Myocyte (in vitro differentiated cells): ENCODE data around the gene CHI3L1. TPM values are rescaled to one million over a fixed set of nuclear protein-coding genes. Genes with fewer than 3 reads are reported as not detected.
"Not testable (repeated sequence)": the region's sequence is repeated elsewhere in the genome, so short reads cannot be mapped to it uniquely, and the experiment has no call there.

Experiments
- DNase-seq: peaks from one replicate; pipeline ENCODE4 v3.0.0-alpha.2; 2012; ENCODE audit warnings: low read depth
- polyA plus RNA-seq: library from polyadenylated mRNA; unstranded; fragments of >200 nt; gene quantifications from one replicate; pipeline ENCODE4 v1.2.1, GENCODE V29; 2012; ENCODE audit warnings: missing spikeins
- total RNA-seq: library from RNA; depleted of rRNA; stranded (reverse); fragments of >200 nt; gene quantifications from 2 replicates; pipeline ENCODE4 v1.2.3, GENCODE V29; 2014

CHI3L1 gene
- total RNA-seq: 0.37 and 1.2 TPM in 2 replicates
- polyA plus RNA-seq: 9.1 TPM

DNA sequence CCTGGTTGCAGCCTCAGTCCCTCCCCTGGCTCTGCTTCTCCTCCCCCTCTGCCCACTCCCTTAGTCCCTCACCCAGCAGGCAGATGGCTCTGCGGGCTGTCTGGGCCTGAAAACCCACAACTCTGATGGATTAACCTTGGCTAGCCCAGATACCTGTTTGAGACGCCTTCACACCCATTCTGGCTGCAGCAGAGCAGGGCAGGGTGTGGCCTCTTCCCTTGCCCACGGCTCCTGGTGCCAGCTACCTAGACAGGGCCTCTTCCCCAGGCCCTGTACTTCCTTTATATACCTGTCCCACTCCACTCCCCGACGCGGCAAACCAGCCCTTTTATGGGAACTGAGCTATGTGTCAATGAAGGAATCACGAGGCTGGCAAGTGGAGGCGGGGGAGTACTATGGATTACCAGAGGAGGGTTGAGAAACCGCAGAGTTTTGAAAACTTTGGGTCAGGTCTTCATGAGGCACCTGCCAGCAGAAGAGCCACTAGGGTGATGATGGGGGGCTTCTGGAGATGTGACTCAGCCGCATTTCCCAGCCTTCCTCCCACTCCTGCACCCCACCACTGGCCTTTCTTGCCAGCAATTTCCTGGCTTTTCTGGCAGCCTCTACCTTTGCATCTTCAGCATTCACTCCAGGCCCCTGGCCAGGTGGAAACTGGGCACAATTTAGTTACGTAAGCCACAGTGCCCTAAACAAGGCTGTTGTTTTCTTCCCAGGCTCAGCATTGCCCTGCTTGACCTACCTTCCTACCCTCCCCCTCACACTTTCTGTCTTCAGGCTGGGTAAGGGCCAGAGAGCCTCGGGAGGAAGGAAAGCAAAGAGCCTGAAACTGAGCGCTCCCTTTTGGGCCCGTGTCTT lies at the start of gene CHI3L1:
Gene CHI3L1 (minus strand): TSS at position 259 of the 858 bp plus-strand sequence. CDS start 81 bp downstream, at position 178.
- DNase-seq: no peak

DNA sequence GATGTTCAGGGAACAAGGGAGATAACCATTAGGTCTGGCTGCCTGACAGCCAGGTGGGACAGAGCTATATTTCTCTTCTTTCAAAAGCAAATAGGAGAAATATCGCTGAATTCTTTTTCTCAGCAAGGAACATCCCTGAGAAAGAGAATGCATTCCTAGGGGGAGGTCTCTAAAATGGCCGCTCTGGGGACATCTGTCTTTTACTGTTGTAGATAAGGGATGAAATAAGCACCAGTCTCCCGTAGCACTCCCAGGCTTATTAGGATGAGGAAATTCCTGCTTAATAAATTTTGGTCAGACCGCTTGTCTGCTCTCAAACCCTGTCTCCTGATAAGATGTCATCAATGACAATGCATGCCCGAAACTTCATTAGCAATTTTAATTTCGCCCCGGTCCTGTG lies 48.4 kb upstream of the CHI3L1 start:
- DNase-seq: not testable (repeated sequence)

DNA sequence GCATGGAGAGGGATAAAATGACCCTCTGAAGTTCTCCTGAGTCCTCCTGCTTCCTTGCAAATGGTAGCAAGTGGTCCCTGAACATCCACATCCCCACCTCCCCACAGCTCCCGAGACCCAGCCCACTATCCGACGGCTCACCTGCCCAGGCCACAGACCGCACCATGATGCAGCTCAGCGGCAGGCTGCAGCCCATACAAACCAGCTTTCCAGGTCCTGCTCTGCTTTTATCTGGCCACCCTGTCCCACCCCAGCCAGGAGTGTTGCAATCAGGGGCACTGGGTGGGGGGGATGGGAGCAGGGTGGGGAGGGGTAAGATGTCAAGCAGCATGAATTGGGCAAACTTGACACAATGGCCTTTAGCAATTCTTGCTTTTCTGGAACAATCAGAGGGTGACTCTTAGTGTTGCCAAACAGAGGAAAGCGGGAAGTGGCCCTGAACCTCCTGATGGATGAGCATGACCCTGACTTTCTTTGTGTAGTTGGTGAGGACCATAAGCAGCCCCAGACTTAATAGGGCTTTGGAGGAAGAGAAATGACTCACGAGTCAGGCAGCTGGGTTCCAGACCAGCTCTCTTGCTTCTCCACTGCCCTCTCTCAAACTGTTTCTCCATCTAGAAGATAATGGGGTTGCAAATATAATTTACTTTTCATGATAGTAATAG lies 43.1 kb upstream of the CHI3L1 start, which contains the start of gene CHIT1:
Gene CHIT1 (minus strand): TSS at position 203 of the 665 bp plus-strand sequence. CDS start 37 bp downstream, at position 166.
- DNase-seq: peak; percentile 21

DNA sequence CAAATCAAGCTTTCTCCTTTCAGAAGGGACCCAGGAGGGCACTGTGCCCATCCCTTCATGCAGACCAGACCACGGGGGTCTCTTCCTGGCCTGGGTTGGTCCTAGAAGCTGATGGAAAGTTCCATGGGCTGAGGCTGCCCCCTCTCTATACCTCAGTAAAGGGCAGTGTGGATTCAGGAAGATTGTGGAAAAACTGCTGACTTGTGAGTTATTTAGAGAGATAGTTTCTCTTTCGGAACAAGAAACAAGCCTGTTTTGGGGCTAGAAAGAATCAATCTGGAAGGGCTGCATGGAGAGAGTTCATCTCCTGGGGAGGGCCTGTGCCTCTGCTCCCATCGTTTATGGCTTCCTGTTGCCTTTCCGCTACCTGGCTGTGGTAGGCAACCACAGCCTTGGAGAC lies 42.2 kb upstream of the CHI3L1 start:
- DNase-seq: no peak

DNA sequence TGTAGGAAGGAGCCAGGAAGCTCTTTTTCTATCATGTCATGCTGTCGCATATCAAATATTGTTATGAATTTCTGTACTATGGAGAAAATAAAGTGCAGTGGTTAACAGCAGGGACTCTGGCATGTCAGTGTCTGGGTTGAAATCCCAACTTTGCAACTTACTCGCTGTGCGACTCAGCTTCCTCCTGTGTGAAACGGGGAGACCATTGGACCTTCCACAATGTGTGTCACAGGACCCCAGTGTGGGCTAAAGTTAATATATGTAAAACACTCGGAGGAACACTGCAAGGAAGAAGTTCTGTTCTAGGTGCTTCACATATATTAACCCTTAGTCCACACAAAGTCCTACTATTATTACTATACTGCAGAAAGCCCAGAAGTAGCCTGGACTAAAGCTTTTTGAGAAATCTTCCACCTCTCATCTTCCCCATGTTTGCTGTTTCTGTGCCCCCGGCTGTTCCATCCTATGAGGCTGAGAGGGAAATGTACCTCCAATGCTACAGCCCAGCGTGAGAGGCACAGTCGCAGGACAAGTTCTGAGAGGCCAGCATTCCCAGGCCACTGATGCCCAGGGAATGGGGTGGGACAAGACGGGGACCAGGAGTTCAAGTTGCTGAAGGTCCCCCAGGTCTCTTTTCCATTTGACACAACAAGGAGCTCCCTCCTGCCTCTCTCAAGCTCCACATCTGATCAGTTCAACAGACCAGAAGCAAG lies 41.0 kb upstream of the CHI3L1 start:
- no peak for DNase-seq

DNA sequence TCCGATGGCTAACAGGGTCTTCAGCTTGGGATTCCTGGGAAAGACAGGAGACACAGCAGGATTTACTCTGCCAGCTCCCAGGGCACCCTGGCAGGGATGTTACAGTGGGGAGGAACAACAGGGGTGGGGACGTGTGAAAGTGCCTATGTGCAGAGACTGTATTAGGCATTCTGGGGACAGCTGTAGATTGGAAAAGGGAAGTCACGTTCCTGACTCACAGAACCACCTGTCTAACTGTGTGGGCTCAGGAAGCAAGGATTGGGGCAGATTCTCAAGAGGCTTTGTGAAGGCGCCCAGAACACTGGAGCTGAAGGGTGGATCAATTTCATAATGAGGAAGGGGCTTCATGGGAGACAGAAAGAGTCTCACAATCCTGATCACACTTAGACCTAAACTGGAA lies 38.6 kb upstream of the CHI3L1 start:
- DNase-seq: peak; percentile 80

DNA sequence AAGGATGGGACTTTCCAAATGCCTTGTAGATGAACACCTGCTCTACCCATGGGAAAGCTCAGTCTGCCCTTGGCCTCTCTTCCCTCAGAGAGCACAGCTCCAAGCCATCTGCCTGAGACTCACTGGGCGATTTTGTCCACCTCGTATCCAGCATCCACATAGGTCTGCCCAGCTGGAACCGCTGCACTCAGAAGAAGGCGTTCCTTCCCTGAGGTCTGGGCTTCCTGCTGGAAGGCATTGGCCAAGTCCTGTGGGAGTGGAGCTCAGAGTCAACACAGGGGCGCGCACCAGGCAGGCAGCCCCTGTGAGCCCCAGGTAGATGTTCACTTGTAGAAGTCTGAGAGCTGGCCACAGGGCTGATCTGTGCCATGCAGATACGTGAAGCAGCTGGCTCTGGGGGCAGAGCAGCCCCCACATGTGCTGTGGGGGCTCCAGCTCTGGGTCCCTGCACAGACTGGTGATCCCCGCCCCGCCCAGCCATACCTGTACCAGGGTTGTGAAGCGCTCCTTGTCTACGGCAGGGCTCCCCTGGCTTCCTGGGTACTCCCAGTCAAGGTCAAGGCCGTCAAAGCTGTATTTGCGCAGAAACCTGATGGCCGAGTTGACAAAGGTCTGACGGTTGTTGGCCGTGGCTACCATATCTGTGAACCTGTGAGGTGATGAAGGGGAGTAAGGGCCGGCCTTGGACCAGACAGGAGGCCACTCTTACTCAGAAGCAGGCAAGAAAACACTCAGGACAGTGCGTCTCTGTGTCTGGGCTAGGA lies 36.7 kb upstream of the CHI3L1 start:
- peak; percentile 29 for DNase-seq

DNA sequence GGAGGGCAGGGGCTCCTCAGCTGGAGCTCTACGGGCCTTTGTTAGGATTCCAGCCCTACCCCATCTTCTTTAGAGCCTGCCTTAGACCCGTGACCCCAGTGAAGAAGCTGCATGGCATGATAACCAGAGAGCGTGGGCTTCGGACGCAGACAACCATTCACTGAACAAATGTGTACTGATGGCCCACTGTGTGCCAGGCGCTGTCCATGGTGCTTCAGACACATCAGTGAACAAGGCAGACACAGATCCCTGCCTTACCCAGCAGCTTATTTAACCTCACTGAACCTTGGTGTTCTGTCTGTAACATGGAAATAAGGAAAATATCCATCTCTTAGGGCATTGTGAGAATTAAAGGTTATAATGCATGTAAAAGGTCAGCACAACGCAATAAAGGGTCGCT lies 33.4 kb upstream of the CHI3L1 start:
- DNase-seq: no peak

DNA sequence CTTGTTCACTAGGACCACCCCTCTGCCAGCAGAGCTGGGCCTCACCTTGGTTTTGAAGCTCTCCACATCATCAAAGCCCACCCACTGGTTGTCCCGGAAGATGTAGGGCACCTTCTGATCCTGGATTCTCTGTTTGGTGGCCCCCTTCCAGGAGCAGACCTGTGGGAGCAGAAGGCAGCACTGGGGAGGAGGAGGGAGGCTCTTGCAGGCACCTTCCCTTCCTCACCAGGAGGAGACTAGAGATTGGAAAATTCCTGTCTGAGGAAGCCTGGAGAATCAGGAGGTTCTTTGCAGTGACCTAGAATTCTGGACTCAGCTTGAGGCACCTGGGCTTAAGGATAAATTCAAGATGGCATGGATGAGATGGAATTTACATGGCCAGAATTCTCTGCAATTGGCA lies 32.7 kb upstream of the CHI3L1 start:
- no peak for DNase-seq

DNA sequence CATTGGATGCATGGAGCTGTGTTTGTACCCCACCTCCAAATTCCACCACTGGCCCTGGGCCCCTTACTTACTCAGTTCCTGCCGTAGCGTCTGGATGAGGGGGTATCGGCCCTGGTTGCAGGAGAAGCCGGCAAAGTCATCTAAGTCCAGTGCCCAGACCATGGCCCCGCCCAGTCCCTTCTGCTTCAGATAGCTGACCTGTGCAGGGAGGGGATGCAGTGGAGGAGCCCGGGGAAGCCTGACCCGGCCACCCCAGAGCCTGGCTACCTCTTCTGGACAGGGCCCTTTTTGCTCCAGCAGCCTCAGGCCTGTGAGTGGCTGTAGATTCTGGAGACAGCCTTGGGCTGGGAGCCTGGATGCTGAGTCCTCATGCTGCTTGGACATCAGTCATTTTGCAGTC lies 31.2 kb upstream of the CHI3L1 start:
- DNase-seq: no peak

DNA sequence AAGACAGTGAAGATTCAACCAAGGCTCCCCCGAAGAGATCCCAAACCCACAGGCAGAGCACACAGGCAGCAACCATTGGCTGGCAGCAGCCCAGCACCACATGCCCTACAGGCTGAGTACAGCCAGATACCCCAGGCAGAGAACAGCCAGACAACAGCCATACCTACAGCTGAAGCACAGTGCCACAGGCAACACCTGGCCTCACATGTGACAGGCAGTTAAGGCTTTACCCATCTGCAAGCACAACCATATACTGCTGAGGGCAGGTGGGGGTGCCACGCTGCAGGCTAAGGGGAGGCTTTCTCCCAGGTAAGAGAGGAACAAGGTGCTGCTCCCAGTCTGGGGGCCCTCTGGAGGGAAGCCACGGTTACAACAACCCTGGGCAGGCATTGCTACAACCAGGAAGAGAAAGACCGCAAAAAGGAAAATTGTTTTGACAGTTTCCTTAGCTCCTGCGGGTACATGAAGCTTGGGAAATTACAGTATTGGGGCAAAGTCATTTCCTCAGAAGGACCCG lies 30.7 kb upstream of the CHI3L1 start:
- no peak for DNase-seq

DNA sequence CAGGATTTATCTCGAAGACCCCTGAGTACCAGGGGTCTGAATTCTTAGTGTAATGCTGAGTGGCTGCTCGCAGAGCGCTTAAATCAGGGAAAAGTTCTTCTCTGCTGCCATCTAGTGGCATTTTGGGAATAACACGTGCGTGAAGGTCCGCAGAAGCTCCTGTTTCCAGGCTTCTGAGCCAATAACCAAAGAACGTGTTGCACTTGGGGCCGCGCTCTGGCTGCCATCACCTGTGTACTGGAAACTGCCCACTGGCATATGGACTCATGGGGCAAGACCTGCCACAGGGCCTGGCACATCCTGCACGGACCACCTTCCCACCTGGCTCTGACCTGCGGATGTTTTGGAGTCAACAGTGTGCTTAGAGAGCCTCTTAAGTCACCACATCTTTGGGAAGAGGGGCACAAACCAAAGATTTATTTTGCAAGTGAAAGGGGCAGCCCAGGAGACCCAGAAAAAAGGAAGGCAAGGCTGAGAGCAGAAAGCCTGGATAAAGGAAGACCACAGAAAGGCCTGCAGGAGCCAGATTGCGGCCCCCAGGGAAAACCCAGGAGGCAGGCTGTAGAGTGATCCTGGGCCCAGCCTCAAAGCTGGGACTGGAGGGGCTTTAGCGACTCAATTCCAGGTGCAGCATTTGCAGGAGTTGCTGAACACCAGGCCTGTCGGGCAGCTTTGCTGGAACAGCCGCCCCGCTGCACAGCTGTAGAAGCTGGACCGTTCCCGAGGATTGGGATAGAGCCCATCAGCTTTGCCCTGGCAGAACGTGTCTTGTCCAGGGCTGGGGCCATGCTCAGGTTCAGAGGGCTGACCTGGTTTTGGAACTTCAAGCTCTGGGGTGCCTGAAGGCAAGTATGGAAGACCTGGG lies 30.0 kb upstream of the CHI3L1 start:
- DNase-seq: peak; percentile 84

DNA sequence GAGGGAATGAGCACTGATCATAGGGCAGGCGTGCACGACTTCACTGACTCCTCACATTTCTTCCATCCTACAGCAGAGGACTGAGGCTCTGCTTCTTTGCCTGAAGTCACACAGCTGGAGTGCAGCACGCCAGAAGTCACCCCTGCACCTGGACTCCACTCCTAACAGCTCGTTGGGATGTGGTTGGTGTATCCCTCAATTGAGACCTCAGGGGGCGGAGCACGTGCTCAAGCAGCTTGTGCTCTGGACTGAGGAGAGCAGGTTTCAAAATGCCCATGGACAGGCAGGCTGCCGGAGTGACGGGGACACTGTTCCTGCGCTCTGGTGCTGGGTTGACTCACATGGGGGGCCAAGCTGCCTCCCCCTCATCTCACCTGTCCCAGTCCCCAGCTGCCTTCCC lies 29.1 kb upstream of the CHI3L1 start:
- DNase-seq: peak; percentile 75

DNA sequence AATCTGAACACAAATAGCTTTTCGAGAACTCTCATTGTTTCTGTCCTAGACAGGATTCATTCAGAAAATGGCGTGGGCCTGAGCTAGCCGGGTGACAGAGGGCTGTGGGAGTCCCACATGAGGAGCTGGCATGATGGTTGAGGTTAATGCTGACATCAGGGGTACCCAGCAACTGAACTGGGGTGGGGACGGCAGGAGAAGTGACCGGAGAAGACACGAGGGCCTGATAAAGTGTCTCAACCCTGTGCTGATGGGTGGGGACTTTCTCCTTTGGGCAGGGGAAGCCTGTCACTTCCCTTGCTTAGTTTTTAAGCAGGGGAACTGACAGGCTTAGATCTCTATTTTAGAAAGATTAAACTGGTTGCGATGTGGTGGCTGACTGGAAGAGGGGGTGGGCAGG lies 28.4 kb upstream of the CHI3L1 start:
- DNase-seq: no peak

DNA sequence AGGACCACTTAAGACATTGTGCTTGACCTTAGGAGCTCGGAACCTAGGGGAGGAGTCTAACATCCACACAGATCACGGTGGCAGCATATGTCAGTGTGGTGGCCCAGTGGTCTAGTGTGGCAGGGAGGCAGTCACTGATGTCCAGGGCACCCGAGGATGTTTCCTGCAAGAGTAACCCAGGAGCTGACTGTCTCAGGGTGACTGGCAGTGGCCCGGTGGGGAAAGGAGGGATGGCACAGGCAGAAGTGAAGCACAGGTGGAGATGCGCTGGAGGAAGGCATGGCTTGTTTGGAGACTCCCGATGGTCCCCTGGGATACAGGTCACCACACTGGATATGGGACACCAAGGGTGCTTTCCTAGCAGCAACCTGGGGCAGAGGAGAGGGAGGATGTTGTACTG lies 26.6 kb upstream of the CHI3L1 start:
- no peak for DNase-seq

DNA sequence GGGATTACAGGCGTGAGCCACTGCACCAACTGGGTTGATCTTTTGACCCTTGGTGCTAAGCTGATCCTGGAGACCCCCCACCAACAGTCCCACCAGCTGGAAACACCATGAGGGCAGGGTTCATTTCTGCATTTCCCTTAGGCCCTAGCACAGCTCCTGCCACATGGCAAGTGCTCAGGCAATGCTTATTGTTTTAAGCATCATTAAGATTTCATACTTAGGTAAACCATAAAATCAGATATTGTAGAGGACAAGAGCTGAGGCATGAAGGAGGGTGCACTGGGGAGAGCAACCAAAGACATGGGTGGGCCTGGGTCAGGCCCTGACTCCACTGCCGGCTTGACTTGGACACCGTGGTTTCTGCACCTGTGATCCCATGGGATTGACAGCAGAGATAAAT lies 25.3 kb upstream of the CHI3L1 start:
- DNase-seq: peak; percentile 65

DNA sequence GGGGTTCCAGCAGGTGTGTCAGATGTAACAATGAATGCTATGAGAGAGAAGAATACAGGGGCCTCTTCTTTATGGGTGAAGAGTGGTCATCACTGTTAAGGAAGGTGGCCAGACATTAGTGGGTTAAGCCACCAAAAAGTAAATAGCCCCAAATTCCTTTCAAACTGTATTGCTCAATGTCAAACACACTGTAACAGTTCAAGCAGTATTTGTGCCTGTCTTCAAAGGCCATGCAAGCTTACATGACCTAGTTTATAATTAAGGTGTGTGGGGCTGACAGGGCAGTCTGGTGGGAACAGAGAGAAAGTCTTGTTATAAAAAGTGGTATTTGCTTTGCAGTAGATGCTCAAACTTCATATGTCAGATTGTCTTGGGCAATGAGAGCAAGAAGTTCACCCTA lies 24.5 kb upstream of the CHI3L1 start:
- DNase-seq: no peak

DNA sequence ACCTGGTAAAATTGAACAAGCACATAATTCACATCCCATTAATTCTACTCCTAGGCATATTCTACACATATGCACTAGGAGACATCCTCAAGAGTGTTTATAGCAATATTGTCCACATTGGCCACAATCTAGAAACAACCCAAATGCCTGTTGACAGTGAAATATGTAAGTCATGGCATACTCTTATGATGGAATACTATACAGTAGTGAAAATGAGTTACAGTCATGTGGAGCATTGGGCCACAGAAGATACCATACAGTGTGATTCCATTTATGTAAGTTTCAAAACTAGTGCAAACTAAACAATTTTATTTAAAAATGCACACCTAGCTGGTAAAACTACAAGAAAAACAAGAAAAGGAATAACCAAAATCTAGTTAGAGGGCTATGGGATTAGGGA lies 23.8 kb upstream of the CHI3L1 start:
- DNase-seq: no peak

DNA sequence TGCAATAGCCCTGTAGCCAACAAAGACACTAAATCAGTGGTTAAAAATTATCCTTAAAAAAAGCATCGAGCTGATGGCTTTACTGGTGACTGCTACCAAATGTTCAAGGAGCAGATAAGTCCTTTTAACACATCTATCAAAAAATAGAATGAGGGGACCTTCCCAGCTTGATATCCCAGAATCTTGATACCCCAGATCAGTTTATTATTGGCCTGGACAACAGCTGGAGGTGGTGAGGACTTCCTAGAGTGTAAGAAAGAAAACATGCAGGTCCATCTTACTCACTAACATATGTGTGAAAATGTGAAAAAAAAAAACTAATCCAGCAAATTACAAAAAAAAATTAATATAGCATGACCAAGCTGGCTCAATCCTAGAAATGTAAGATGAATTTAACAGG lies 21.7 kb upstream of the CHI3L1 start:
- peak; percentile 55 for DNase-seq

DNA sequence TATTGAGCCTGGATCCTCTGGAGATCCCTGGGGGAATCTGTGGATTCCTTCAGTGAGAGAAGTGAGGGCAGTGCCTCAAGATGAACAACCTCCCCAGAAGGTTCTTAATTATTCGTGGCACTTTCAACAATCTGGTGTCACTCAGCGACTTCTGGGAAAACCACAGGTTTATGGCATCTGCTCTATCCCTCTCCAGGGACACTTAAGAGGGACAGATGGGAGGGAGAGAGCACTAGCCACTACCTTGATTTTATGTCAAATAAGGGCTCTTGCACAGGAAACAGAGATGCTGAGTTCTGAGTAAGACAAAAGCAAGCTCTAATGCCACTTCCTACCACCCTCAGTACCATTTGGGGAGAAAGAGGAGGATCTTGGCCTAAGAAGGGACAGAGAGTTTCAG lies 21.2 kb upstream of the CHI3L1 start:
- DNase-seq: peak; percentile 84
